Uterus (tissue), 4 donors: ENCODE results near the gene RLN1. TPM values are rescaled to one million over a fixed set of nuclear protein-coding genes. Genes with fewer than 3 reads are reported as not detected.

Experiments
- DNase-seq, 2 donors: peaks; one replicate each; pipeline ENCODE4 v3.0.0-alpha.2; 2019 to 2020
- H3K27ac ChIP-seq, 2 donors: fragments of 200-600 bp; sonication (generic); 1 replicate in 1 of 2; 2 replicates in 1 of 2; pipeline ENCODE4 v1.5.1; 2016 to 2018
- H3K27me3 ChIP-seq, 2 donors: fragments of 200-600 bp; sonication (generic); one replicate each; pipeline ENCODE4 v1.5.1; 2018 to 2019; ENCODE audit warnings: control low read depth in 1 of 2
- H3K36me3 ChIP-seq, 2 donors: fragments of 200-600 bp; sonication (generic); one replicate each; pipeline ENCODE4 v1.5.1; 2019; ENCODE audit warnings: control low read depth in 1 of 2
- H3K4me1 ChIP-seq, 2 donors: fragments of 200-600 bp; sonication (generic); one replicate each; pipeline ENCODE4 v1.5.1; 2018 to 2019; ENCODE audit warnings: control low read depth in 1 of 2
- H3K4me3 ChIP-seq, 2 donors: fragments of 200-600 bp; sonication (generic); 1 replicate in 1 of 2; 2 replicates in 1 of 2; pipeline ENCODE4 v1.5.1; 2018 to 2019; ENCODE audit warnings: mild to moderate bottlenecking in 1 of 2
- H3K9me3 ChIP-seq, 2 donors: fragments of 200-600 bp; sonication (generic); one replicate each; pipeline ENCODE4 v1.5.1; 2019; ENCODE audit warnings: control low read depth in 1 of 2
- POLR2A ChIP-seq, 2 donors: fragments of 450-650 bp; IDR thresholded peaks; one replicate each; pipeline ENCODE4 v1.6.1; 2016; ENCODE audit warnings: antibody characterized with exemption in 2 of 2, mild to moderate bottlenecking in 1 of 2, moderate library complexity in 1 of 2
- intact Hi-C: fragments of 100-400 bp; cut with DNase I; formaldehyde crosslinking; loops from one replicate; pipeline ENCODE4 v1.15.1; 2023; ENCODE audit warnings: low total_unique reads
- small RNA-seq: library from RNA; depleted of rRNA; stranded (forward); fragments of <200 nt; gene quantifications from one replicate; pipeline ENCODE3, GENCODE V24; 2016
- total RNA-seq, 4 donors: library from RNA; depleted of rRNA in 3 of 4; stranded (reverse); fragments of >200 nt in 3 of 4; gene quantifications; one replicate each; pipeline versions ENCODE4 v1.1.0 to v1.2.4, GENCODE V29; 2014 to 2023
- TF ChIP-seq, protein P1 (sequence below), 4 experiments: fragments of 200-600 bp in 2 of 4; fragments of 450-650 bp in 2 of 4; sonication (generic) in 2 of 4; IDR thresholded peaks; one replicate each; pipeline ENCODE4 v1.5.1; 2016 to 2019; ENCODE audit warnings: antibody characterized with exemption in 4 of 4, mild to moderate bottlenecking in 2 of 4, moderate library complexity in 1 of 4
- donor health status: DM: yes; HTN: yes; CAD: no.

RLN1 gene
- total RNA-seq, 4 donors from 2014 or later = 0.76 TPM; not detected in 3

GRCh38 chr9:5292141-5292540 lies 47.5 kb downstream of the RLN1 start:
- Histone ChIP-seq H3K9me3 (no peaks in the 10 kb centered on the region), H3K36me3 (no peaks in the 10 kb centered on the region), H3K4me1 (no peaks in the 10 kb centered on the region), H3K27ac (no peak overlapping the region), H3K4me3 (no peak overlapping the region), H3K27me3 (no peaks in the 10 kb centered on the region)
- intact Hi-C loops = no loop called here
- no peak for DNase-seq
- TF ChIP-seq, protein P1, sequence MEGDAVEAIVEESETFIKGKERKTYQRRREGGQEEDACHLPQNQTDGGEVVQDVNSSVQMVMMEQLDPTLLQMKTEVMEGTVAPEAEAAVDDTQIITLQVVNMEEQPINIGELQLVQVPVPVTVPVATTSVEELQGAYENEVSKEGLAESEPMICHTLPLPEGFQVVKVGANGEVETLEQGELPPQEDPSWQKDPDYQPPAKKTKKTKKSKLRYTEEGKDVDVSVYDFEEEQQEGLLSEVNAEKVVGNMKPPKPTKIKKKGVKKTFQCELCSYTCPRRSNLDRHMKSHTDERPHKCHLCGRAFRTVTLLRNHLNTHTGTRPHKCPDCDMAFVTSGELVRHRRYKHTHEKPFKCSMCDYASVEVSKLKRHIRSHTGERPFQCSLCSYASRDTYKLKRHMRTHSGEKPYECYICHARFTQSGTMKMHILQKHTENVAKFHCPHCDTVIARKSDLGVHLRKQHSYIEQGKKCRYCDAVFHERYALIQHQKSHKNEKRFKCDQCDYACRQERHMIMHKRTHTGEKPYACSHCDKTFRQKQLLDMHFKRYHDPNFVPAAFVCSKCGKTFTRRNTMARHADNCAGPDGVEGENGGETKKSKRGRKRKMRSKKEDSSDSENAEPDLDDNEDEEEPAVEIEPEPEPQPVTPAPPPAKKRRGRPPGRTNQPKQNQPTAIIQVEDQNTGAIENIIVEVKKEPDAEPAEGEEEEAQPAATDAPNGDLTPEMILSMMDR (IDR thresholded peaks at IDR 0.05) = no peak
- no peak for TF ChIP-seq POLR2A (IDR thresholded peaks at IDR 0.05)

DNA sequence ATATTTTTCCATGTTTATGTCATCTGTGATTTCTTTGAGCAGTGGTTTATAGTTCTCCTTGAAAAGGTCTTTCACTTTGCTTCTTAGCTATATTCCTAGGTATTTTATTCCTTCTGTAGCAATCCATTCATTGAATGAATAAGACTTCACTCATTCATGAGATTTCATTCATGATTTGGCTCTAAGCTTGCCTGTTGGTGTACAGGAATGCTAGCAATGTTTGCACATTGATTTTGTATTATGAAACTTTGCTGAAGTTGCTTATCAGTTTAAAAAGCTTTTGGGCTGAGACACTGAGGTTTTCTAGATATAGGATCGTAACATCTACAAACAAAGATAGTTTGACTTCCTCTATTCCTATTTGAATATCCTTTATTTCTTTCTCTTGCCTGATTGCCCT lies 51.1 kb downstream of the RLN1 start:
- Histone ChIP-seq H3K9me3 (no peaks in the 10 kb centered on the region), H3K27ac (no peak overlapping the region), H3K4me1 (no peaks in the 10 kb centered on the region), H3K27me3 (no peaks in the 10 kb centered on the region), H3K4me3 (no peak overlapping the region), H3K36me3 (no peaks in the 10 kb centered on the region)
- TF ChIP-seq, protein P1 (IDR thresholded peaks at IDR 0.05) = no peak
- no peak for TF ChIP-seq POLR2A (IDR thresholded peaks at IDR 0.05)
- intact Hi-C loops = no loop called here
- no peak for DNase-seq

- Histone ChIP-seq H3K27me3 (no peaks in the 10 kb centered on the region), H3K27ac (no peak overlapping the region), H3K9me3 (no peaks in the 10 kb centered on the region), H3K4me3 (no peak overlapping the region), H3K36me3 (no peaks in the 10 kb centered on the region), H3K4me1 (no peaks in the 10 kb centered on the region)
- no peak for DNase-seq
- intact Hi-C loops = no loop called here
- TF ChIP-seq, protein P1 (IDR thresholded peaks at IDR 0.05) = no peak
- no peak for TF ChIP-seq POLR2A (IDR thresholded peaks at IDR 0.05)
These were observed 53.4 kb downstream of the RLN1 start for GRCh38 chr9:5286262-5286661.

Small RNA genes within 50 kb of the gene (small RNA-seq; reads per million reads assigned to genes)
- gene AL135786.1 (not detected), gene HMGN2P31 (not detected)

Other genes with a start within 250 kb of the RLN1 start
- under 1 TPM in 1 of 4 donors, not detected in 3; 0.48 TPM for gene INSL6, start 154.2 kb downstream of the RLN1 start, total RNA-seq
- gene INSL4, start 108.5 kb downstream of the RLN1 start, total RNA-seq = not detected
- gene RLN2, start 35.2 kb downstream of the RLN1 start, total RNA-seq = 1 to 10 TPM in 1 of 4 donors, not detected in 3; 1.3 TPM
- gene PLGRKT, start 98.0 kb upstream of the RLN1 start, total RNA-seq = 10 to 100 TPM in 2 of 4 donors, 1 to 10 TPM in 2; 2.9 to 24.6 (median 13.1) TPM
- gene CD274, start 110.7 kb upstream of the RLN1 start, total RNA-seq = 10 to 100 TPM in 1 of 4 donors, 1 to 10 TPM in 2, under 1 TPM in 1; 0.90 to 10.2 (median 5.7) TPM
- 1 to 10 TPM in 2 of 4 donors, under 1 TPM in 2; 0.77 to 5.0 (median 1.6) TPM for gene PDCD1LG2, start 170.7 kb upstream of the RLN1 start, total RNA-seq